ENCODE measurements around the gene LRRC75A.

Gene LRRC75A

DNA sequence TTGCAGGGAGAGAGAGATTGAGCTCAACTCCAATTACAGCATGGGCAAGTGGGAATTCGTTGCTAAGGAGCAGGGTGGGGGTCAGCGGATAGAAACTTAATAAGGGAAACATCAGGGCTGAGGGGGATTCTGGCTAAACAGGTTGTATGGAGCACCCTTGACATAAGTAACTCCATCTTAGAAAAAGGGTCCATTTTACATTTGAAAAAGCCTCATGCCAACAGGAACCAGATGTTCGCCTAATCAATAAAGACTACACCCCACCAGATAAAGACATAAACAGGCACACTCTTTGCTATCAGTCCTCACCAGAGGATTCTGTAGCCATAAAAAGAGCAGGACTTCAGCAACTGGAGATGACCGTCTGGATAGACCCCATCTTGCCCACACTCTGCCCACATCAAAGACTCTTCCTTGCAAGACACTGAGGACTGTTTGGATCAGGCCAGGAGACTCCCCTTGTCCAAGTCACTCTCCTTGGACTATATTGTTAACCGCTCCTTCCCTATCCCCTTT lies 1.6 kb upstream of the LRRC75A start:
- no peak for DNase-seq (ENCODE audit: low read depth in 2 of 2)

DNA sequence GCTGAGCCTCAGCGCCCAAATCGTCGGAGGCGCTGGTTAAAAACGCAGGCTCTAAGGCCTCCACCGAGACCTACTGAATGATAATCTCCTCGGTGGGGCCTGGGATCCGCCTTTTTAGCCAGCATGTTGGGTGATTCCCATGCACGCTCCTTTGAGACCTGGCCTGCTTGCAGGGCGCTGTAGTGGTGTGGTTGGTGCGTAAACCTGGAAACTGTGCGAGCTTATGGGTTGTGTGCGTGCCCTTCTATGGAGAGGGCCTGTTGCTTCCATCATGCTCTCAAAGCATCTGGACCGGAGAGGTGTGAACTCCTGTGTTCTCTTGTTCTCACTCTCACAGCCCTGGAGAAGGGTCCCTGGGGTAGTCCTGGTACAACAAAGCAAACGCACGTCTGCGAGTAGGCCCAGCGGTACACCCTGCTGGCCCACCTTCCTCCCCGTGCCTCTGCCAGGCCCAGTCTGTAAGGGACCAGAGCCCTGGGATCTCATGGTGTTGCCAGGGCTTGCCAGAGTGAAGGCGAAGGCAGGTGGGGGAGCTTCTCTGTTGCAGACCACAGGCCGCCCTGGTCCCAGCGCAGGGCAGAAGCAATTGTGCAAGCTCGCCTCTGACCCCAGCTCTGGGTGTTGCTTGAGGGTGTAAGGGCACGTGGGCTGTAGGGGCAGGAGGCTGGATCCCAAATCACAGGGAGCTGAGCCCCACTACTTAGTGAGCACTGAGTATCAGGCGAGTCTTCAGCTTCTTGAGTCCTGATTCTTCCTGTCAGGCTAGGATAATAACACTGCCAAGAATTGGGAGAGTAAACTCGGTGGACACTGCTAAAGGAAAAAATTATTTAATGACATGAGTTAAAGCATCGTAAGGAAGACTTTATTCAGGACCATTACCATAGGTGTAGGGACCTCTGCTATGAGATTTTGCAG lies 879 bp upstream of the LRRC75A start:
- DNase-seq (ENCODE audit: low read depth in 2 of 2) = no peak

DNA sequence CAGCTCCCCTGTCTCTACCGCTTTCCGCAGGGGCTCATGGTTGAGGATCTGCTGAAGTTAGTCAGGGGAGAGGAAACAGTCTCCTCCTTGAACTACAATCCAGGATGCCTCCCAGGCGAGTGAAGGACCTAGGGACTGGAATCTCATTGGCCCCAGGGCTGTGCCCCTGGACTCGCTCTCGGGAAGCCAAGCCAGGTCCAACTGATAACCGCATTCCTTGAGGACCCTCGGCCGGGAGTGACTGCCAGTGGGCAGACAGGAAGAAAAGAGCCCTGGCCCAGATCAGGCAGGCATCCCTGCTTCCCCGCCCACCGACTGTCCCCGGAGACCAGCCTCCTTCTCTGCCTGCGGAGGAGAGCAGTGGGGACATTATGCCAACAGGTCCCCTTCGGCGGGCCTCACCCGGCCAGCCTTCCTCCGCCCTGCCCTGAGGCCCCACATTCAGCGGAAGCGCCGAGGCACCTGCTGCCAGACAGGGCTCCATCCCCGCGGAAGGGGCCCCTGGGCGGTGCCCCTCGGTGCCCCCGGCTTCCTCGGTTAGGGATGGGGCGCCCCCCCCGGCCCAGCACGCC lies 776 bp downstream of the LRRC75A start:
- DNase-seq (ENCODE audit: low read depth in 2 of 2) = no peak

- no peak for DNase-seq (ENCODE audit: low read depth in 2 of 2)
Observed at GRCh38 chr17:16489431-16489830, 2.6 kb downstream of the LRRC75A start.

DNA sequence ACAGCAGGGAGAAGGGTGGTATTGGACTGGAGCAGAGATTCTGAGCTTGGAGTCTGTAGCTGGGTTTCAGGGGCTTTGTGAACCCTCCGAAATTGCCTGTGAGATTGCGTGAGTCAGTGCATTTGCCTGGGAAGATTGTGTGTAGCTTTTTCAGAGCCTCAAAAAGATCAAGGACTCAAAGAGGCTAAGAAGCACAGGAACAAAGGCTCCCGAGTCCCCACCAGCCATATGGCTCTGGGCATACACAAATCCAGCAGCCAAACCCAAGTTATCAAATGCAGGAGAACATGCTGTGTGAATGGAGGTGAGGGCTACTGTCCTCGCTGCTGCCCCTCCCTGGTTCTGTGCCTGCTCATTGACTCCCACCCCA lies 3.0 kb downstream of the LRRC75A start:
- no peak for DNase-seq (ENCODE audit: low read depth in 2 of 2)

DNA sequence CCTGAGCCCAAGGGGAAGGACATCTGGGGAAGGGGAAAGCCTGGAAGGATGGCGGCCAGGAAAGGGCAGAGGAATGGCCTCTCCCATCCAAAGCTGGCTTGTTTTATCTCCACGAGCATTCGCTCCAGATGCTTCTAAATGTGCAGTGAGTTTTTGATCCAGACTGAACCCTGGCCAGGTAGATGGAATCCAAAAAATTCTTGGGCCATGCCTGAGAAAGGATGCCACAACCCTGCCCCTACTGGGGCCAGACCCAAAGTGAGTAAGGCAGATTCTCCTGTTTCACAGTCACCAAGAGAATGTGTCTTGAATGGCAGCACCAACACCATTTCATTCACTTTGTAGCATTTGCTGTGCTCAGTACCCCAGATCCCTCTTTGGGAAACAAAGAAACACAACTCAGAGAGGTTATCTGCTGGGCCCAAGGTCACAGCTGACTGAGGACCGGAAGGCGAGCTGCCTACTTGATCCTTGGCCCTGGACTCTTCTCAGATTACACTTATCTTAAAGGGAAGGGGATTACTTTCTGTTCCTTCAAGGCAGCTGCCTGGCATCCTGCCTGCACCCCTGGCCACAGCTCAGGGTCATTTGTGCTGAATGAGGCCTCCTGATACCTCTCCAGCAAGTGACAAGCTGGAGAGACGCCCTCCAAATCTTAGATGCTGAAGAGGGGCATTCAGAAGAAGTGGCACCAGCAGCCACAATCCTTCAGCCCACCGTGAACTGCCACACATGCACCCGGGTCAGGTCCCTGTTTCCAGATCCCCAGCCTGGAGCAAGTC lies 3.6 kb downstream of the LRRC75A start:
- DNase-seq (ENCODE audit: low read depth in 2 of 2) = no peak

- no peak for DNase-seq (ENCODE audit: low read depth in 2 of 2)
Observed at GRCh38 chr17:16486373-16487250, 5.4 kb downstream of the LRRC75A start.

DNA sequence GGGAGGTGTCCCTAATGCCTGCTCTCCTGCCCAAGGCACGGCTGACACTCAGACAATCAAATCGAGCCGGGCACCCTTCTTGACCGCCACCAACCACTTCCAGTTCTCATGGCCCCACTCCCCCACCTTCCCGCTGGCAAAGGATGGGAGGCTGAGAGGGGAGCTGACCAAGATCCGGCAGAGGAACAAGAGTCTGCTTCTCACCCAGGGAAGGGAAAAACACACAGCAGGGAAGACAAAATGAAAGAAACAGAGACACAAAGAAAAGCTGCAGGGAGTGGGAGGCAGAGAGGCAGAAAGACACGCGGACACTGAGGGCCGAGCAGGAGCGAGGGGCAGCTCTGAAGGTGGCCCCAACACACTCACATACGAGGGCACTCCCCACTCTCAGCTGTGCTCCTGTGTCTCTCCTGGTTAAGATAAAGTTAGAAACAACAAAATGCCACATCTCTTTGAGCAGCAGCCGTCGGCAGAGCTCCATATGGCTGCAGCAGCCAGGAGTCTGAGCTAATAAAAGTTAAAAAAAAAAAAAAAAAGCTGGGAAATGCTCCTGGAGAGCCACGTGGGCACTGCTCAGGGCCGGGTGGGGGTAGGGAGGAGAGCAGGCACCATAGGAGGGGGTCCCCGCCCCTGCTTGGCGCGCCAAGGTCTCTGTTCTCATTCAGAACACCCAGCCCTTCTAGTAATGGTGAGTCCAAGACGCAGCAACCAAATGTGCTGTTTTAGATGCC lies 7.4 kb downstream of the LRRC75A start:
- DNase-seq (ENCODE audit: low read depth in 2 of 2) = no peak

GRCh38 chr17:16483021-16483645 lies 8.9 kb downstream of the LRRC75A start:
- DNase-seq (ENCODE audit: low read depth in 2 of 2) = no peak

- DNase-seq (ENCODE audit: low read depth in 2 of 2) = no peak
Observed at GRCh38 chr17:16482253-16482652, 9.7 kb downstream of the LRRC75A start.

DNA sequence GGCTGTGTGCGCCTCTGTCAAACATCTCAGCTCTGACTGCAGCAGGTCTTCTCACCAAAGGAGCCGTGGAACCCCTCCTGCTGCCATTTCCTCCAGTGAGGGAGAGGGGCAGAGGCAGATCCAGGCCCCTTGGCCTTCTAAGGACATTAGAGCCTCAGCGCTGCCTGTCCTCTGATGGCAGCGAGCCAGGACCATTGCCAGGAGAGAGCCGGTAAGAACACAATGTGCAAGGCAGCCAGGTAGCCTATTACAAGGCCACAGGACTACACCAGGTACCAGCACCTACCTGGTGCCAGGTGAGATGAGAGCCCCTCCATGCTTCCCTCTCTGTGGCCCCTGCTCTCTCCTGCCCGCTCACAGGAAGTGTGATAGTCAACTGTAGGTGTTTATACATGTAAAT lies 11.0 kb downstream of the LRRC75A start:
- DNase-seq (ENCODE audit: low read depth in 2 of 2) = no peak

DNA sequence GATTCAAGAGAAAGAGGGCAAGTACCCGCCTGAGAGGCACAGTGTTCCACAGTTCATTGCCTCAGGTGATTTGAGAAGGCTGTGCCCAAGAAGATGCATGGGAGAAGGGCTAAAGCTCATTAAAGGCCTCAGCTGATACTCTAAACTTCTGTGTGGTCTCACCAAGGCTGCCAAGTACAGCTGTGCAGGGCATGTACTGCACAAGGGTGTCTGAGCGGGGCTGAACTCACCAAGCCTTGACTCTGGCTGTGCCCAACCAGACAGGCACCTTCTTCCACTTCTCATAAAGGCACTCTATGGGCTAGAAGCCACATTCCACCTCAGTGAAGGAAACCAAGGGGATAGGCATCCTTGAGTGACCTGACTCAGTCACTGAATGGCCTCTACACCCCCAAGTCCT lies 12.7 kb downstream of the LRRC75A start:
- DNase-seq (ENCODE audit: low read depth in 2 of 2) = no peak

GRCh38 chr17:16478649-16479048 lies 13.3 kb downstream of the LRRC75A start:
- DNase-seq (ENCODE audit: low read depth in 2 of 2) = no peak

DNA sequence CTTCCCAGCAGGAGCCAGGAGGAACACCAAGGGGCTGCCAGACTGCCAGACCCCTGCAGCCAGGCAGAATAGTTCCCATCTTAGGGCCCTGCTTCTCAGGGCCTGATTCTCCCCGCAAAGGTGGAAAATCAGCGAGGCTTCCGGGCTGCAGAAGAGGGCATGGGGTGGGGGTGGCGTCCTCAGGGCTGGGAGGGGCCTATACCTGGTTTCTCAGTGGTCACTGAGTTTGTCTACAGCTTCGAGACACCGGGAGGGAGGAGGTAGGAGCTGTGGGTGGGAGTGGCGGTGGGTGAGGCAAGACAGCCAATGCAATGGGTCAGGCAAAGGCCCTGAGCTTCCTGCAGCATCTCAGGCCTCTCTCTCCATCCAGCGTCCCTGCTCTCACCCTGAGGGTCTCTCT lies 14.3 kb downstream of the LRRC75A start:
- no peak for DNase-seq (ENCODE audit: low read depth in 2 of 2)

- DNase-seq (ENCODE audit: low read depth in 2 of 2) = no peak
Observed at GRCh38 chr17:16477255-16477654, 14.7 kb downstream of the LRRC75A start.

- DNase-seq (ENCODE audit: low read depth in 2 of 2) = no peak
Observed at GRCh38 chr17:16475179-16475704, 16.8 kb downstream of the LRRC75A start.

DNA sequence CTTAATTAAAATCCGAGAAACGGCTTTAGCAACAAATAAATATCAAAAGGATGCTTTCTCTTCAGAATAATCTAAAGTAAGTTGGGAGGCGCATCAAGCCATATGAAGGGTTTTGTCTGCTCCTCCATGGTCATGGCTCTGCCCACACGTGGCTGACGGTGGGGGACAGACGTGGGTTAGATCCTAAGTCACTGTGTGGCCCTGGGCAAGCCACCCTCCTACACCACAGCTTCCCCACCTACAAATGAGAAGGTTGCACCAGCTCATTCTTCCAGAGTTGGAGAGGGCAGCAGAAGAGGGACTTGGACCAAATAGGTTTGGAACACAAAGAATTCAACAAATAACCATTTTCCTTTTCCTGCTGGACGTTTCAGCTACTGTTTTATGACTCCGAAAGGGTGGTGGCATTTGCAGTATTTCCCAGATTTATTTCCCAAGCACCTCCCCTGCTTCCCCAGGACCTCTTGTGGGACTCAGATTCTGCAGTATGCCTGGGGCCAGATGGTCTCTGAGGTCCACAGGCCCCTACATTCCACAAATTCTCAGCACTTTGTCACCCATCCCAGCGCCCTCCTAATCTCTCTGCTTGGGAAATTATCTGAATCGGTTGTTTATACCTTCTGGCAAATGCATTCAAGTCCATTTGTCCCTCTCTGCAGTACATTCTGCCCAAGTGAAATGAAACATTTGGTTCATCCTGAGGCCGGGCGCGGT lies 17.8 kb downstream of the LRRC75A start:
- no peak for DNase-seq (ENCODE audit: low read depth in 2 of 2)

- DNase-seq (ENCODE audit: low read depth in 2 of 2) = no peak
Observed at GRCh38 chr17:16473044-16474011, 18.7 kb downstream of the LRRC75A start.

Data from activated CD4-positive, alpha-beta T cell treated with anti-CD3 and anti-CD28 coated beads for 24 hours (primary cell).